Liver (tissue), 9 donors: ENCODE results near the gene GPRC5D. TPM values are rescaled to one million over a fixed set of nuclear protein-coding genes. Genes with fewer than 3 reads are reported as not detected.

Experiments
- DNase-seq: peaks from one replicate; pipeline ENCODE4 v3.0.0-alpha.2; 2017; ENCODE audit warnings: low spot score
- H3K27ac ChIP-seq, 2 donors: one replicate each; pipeline ENCODE4 v1.7.0; 2013; ENCODE audit warnings: inconsistent platforms in 2 of 2, low read length in 2 of 2, control low read depth in 1 of 2, low read depth in 1 of 2, mild to moderate bottlenecking in 1 of 2
- H3K27me3 ChIP-seq, 4 donors: one replicate each; pipeline versions ENCODE4 v1.6.1 to v1.7.0; 2013; ENCODE audit warnings: low read length in 3 of 4, inconsistent platforms in 1 of 4, mild to moderate bottlenecking in 1 of 4, moderate library complexity in 1 of 4; ENCODE audit not compliant: control insufficient read depth in 4 of 4, insufficient read depth in 4 of 4
- H3K36me3 ChIP-seq, 4 donors: one replicate each; pipeline versions ENCODE4 v1.6.1 to v1.7.0; 2013; ENCODE audit warnings: low read length in 3 of 4, mild to moderate bottlenecking in 3 of 4, low read depth in 1 of 4, moderate library complexity in 1 of 4; ENCODE audit not compliant: control insufficient read depth in 4 of 4, insufficient read depth in 3 of 4
- H3K4me1 ChIP-seq, 4 donors: one replicate each; pipeline versions ENCODE4 v1.6.1 to v1.7.0; 2013; ENCODE audit warnings: low read length in 3 of 4, mild to moderate bottlenecking in 3 of 4, moderate library complexity in 1 of 4; ENCODE audit not compliant: control insufficient read depth in 4 of 4, insufficient read depth in 4 of 4
- H3K4me3 ChIP-seq, 3 donors: one replicate each; pipeline versions ENCODE4 v1.6.1 to v1.7.0; 2013; ENCODE audit warnings: low read length in 3 of 3, control low read depth in 1 of 3, low read depth in 1 of 3, mild to moderate bottlenecking in 1 of 3
- H3K9ac ChIP-seq, 2 donors: one replicate each; pipeline ENCODE4 v1.7.0; 2013; ENCODE audit warnings: low read length in 2 of 2, mild to moderate bottlenecking in 2 of 2, moderate library complexity in 2 of 2, control low read depth in 1 of 2, low read depth in 1 of 2
- H3K9me3 ChIP-seq, 4 donors: one replicate each; pipeline versions ENCODE4 v1.6.1 to v1.7.0; 2013; ENCODE audit warnings: low read length in 3 of 4; ENCODE audit not compliant: control insufficient read depth in 4 of 4
- CTCF ChIP-seq: fragments of 150-350 bp; IDR thresholded peaks from 2 replicates; pipeline ENCODE4 v1.5.1; 2017; ENCODE audit warnings: improper control_type of control experiment, low read depth, low read length; ENCODE audit not compliant: missing input control
- EGR1 ChIP-seq, 2 donors: IDR thresholded peaks; 2 replicates each; pipeline ENCODE4 v1.6.1; 2016 to 2018; ENCODE audit warnings: antibody characterized with exemption in 2 of 2, low read depth in 2 of 2
- FOXA1 ChIP-seq: IDR thresholded peaks from 2 replicates; pipeline ENCODE4 v1.6.1; 2016; ENCODE audit warnings: antibody characterized with exemption
- FOXA2 ChIP-seq: IDR thresholded peaks from 2 replicates; pipeline ENCODE4 v1.6.1; 2016; ENCODE audit warnings: antibody characterized with exemption
- GABPA ChIP-seq, 2 donors: IDR thresholded peaks in 1 of 2; conservative IDR thresholded peaks in 1 of 2; 2 replicates each; pipeline ENCODE4 v1.6.1; 2016; ENCODE audit warnings: antibody characterized with exemption in 2 of 2, mild to moderate bottlenecking in 1 of 2, moderate library complexity in 1 of 2
- HNF4A ChIP-seq, 2 donors: conservative IDR thresholded peaks; 2 replicates each; pipeline ENCODE4 v1.6.1; 2016; ENCODE audit warnings: antibody characterized with exemption in 2 of 2, mild to moderate bottlenecking in 2 of 2
- HNF4G ChIP-seq: IDR thresholded peaks from 2 replicates; pipeline ENCODE4 v1.6.1; 2016; ENCODE audit warnings: antibody characterized with exemption
- RAD21 ChIP-seq, 2 donors: IDR thresholded peaks; 2 replicates each; pipeline ENCODE4 v1.6.1; 2016; ENCODE audit warnings: antibody characterized with exemption in 2 of 2, mild to moderate bottlenecking in 2 of 2
- RXRA ChIP-seq, 2 donors: IDR thresholded peaks; 2 replicates each; pipeline ENCODE4 v1.6.1; 2017 to 2018; ENCODE audit warnings: antibody characterized with exemption in 2 of 2, mild to moderate bottlenecking in 1 of 2
- SP1 ChIP-seq: IDR thresholded peaks from 2 replicates; pipeline ENCODE4 v1.6.1; 2018; ENCODE audit warnings: antibody characterized with exemption, mild to moderate bottlenecking
- TAF1 ChIP-seq: conservative IDR thresholded peaks from 2 replicates; pipeline ENCODE4 v1.6.1; 2016; ENCODE audit warnings: antibody characterized with exemption, mild to moderate bottlenecking
- YY1 ChIP-seq: IDR thresholded peaks from 2 replicates; pipeline ENCODE4 v1.6.1; 2016; ENCODE audit warnings: antibody characterized with exemption, mild to moderate bottlenecking
- ZBTB33 ChIP-seq: IDR thresholded peaks from 2 replicates; pipeline ENCODE4 v1.6.1; 2016; ENCODE audit warnings: antibody characterized with exemption
- WGBS: extraction: QIAGEN DNeasy Blood & Tissue Kit; methylation state at CpG from one replicate; pipeline ENCODE4 v1.1.7; 2013; 5-methylcytosine and 5-hydroxymethylcytosine counted together
- polyA plus RNA-seq, 2 donors: library from polyadenylated mRNA; stranded (reverse) in 1 of 2; unstranded in 1 of 2; fragments of 200-250 nt in 1 of 2; fragments of >200 nt in 1 of 2; fragmentation: Nextera tagmentation in 1 of 2; extraction: Ambion mirVana in 1 of 2; gene quantifications; one replicate each; pipeline versions ENCODE4 v1.2.1 to v1.2.3, GENCODE V29; 2013 to 2015
- total RNA-seq, 2 donors: library from RNA; depleted of rRNA; stranded (reverse); fragments of >200 nt; gene quantifications; one replicate each; pipeline ENCODE4 v1.2.3, GENCODE V29; 2014
- TF ChIP-seq, protein P1 (sequence below): IDR thresholded peaks from 2 replicates; pipeline ENCODE4 v1.6.1; 2016; ENCODE audit warnings: antibody characterized with exemption
- donor health status: healthy.
- donor health status: healthy.
- donor health status: healthy.
- donor health status: healthy.
- donor health status: healthy.

GPRC5D gene
- total and polyA plus RNA-seq, 4 donors = 0.13 to 0.17 TPM; not detected in 2

DNA sequence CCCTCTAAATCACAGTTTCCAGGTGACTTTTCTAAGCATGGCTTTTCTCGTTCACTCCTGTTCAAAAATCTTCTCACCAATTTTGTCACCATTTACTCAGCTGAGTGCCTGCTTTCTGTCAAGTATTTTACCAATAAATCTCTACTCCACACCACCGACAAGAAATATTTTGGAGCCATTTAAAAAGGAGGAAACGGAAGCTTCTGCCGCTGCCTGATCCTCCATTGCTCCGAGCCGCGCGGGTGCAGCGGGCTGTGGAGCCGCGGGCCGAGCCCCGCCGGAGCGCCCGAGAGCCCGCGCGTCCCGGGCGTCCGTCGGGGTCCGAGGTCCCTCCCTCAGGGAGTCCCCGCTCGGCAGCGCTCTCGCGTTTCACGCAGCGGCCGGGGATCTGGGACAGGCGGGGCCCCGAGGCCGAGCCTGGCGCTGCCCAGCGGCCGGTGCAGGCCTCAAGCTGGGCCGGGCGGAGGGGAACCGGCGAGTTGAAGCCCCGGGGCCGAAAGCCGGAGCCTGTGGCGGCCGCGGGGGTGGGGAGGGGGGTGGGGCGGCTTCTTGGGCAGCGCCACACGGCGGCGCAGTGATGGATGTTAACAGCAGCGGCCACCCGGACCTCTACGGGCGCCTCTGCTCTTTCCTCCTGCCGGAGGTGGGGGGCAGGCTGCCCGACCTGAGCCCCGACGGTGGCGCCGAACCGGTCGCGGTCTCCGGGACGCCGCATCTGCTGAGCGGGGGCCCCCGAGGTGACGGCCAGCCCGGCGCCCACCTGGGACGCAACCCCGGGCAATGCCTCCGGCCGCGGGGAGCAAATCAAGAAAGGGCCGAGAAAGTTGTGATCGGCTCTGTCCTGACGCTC, 49.2 kb upstream of the GPRC5D start:
- peak overlapping the region; percentile 41 to 56 for H3K9ac ChIP-seq
- no peaks in the 10 kb centered on the region for H3K9me3 ChIP-seq
- no peaks in the 10 kb centered on the region for H3K27me3 ChIP-seq
- H3K27ac ChIP-seq = peak overlapping the region; percentile 76 to 86
- under 1% methylated on average over 82 of the region's 82 CpGs for WGBS
- no peak for TF ChIP-seq HNF4G
- peak; percentile 7 for TF ChIP-seq CTCF
- peak in 1 of 2 donors; percentile 4 for TF ChIP-seq RAD21 (IDR thresholded peaks at IDR 0.05)
- no peak for TF ChIP-seq FOXA2
- H3K4me1 ChIP-seq = peaks cover 14 to 65% (median 48%) of the 10 kb centered on the region in 4 donors
- peak overlapping the region; percentile 53 to 79 (median 60) for H3K4me3 ChIP-seq
- no peaks in the 10 kb centered on the region for H3K36me3 ChIP-seq
- DNase-seq = peak; percentile 74

DNA sequence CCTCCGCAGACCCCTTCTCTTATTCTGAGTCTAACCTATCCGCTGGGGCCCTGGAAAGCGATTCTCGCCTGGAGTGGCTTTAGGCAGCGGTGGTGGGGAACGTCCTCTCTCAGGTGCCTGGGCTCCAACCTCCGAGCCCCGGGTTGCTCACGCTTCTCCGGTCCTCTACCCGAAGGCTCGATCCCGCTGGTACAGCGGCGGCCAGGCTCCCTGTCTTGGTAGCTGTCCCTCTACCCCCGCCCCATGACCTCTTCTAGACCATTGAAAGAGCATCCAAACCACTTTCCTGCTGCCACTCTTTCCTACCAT, 48.6 kb upstream of the GPRC5D start:
- Histone ChIP-seq H3K9ac (peak overlapping the region; percentile 41 to 56), H3K36me3 (no peaks in the 10 kb centered on the region), H3K4me3 (peak overlapping the region; percentile 53 to 79 (median 60)), H3K9me3 (no peaks in the 10 kb centered on the region), H3K4me1 (peaks cover 15 to 66% (median 44%) of the 10 kb centered on the region in 4 donors), H3K27ac (peak overlapping the region; percentile 76 to 86), H3K27me3 (no peaks in the 10 kb centered on the region)
- WGBS = under 1% methylated on average over 16 of the region's 16 CpGs
- TF ChIP-seq RXRA (IDR thresholded peaks at IDR 0.05) = no peak
- TF ChIP-seq FOXA1 = no peak
- TF ChIP-seq, protein P1, sequence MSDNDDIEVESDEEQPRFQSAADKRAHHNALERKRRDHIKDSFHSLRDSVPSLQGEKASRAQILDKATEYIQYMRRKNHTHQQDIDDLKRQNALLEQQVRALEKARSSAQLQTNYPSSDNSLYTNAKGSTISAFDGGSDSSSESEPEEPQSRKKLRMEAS = no peak
- TF ChIP-seq YY1 = peak; percentile 10
- no peak for TF ChIP-seq FOXA2
- TF ChIP-seq HNF4A (conservative IDR thresholded peaks at IDR 0.05) = no peak
- no peak for TF ChIP-seq RAD21 (IDR thresholded peaks at IDR 0.05)
- no peak for TF ChIP-seq SP1
- no peak for DNase-seq

DNA sequence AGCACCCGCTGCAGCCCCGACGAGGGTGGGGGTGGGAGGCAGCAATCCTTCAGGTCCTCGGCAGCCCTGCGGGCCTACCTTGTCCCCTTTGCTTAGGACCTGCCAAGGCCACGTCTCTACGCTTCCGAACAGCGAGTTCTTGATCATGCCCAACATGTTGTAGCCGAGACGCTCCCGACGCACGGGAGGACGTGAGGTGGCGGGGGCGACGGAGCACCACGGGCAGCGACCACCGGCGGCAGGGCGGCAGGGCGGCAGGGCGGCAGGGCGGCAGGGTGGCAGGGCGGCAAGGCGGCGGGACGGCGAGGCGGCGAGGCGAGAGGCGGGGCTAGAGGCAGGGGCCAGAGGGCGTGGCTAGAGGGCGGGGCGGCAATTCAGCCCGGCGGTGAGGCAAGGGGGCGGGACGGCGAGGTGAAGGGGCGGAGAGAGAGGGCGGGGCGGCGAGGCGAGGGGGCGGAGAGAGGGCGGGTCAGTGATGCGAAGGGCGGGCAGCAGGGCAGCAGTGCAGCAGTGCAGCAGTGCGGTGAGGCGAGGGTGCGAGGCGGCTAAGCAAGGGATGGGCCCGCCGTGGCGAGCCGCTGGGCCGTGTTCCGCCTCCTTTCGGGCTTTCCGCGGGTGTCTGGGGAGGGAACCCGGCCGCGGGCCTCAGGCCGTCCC, 48.1 kb upstream of the GPRC5D start, which contains the start of gene HEBP1:
Gene HEBP1, minus strand, starts transcription at position 307 of the 657 bp plus-strand sequence. Its CDS starts 151 bp downstream, at position 156.
- H3K9me3 ChIP-seq = no peaks in the 10 kb centered on the region
- DNase-seq = peak; percentile 100
- no peaks in the 10 kb centered on the region for H3K36me3 ChIP-seq
- peak within 1 kb of the TSS; percentile 78 to 81 for H3K9ac ChIP-seq
- peaks cover 11 to 62% (median 40%) of the 10 kb centered on the region in 4 donors for H3K4me1 ChIP-seq
- WGBS = under 1% methylated on average over 69 of the region's 69 CpGs
- H3K27ac ChIP-seq = peak within 1 kb of the TSS; percentile 76 to 86
- no peaks in the 10 kb centered on the region for H3K27me3 ChIP-seq
- peak within 1 kb of the TSS; percentile 79 to 88 (median 85) for H3K4me3 ChIP-seq
- no peak for TF ChIP-seq RXRA (IDR thresholded peaks at IDR 0.05)
- TF ChIP-seq GABPA (IDR thresholded peaks at IDR 0.05 in 1 of 2, conservative IDR thresholded peaks at IDR 0.05 in 1 of 2) = no peak
- TF ChIP-seq ZBTB33 = no peak
- no peak for TF ChIP-seq TAF1
- no peak for TF ChIP-seq FOXA1
- TF ChIP-seq EGR1 (IDR thresholded peaks at IDR 0.05; ENCODE audit: low read depth in 2 of 2) = no peak
- no peak for TF ChIP-seq HNF4G
- TF ChIP-seq HNF4A (conservative IDR thresholded peaks at IDR 0.05) = no peak
- no peak for TF ChIP-seq CTCF
- TF ChIP-seq, protein P1 = no peak
